ENCODE measurements around the gene SLC15A3. TPM values are rescaled to one million over a fixed set of nuclear protein-coding genes. Genes with fewer than 3 reads are reported as not detected.

SLC15A3 gene
- total and polyA plus RNA-seq, 7 experiments from 2014 or later = 0.85 to 101 (median 10.2) TPM

DNA sequence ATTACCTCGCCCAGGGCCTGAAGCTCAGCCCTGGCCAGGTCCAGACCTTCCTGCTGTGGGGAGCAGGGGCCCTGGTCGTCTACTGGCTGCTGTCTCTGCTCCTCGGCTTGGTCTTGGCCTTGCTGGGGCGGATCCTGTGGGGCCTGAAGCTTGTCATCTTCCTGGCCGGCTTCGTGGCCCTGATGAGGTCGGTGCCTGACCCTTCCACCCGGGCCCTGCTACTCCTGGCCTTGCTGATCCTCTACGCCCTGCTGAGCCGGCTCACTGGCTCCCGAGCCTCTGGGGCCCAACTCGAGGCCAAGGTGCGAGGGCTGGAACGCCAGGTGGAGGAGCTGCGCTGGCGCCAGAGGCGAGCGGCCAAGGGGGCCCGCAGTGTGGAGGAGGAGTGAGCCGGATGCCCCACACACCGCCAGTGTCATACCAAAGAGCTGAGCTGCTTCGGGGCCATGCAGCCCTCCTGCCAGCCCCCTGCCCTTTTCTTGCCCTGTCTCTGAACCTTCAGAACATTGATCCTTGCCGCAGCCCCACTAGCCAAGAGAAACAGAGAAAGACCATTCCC is 30.1 kb downstream of the SLC15A3 start:
- H3K4me1 ChIP-seq (ENCODE audit: control insufficient read depth in 2 of 2, insufficient read depth in 2 of 2, low read length in 2 of 2) = peaks cover 6 to 18% of the 10 kb centered on the region in 2 donors
- peaks cover 22 to 52% (median 35%) of the 10 kb centered on the region in 5 donors for H3K36me3 Mint-ChIP-seq

DNA sequence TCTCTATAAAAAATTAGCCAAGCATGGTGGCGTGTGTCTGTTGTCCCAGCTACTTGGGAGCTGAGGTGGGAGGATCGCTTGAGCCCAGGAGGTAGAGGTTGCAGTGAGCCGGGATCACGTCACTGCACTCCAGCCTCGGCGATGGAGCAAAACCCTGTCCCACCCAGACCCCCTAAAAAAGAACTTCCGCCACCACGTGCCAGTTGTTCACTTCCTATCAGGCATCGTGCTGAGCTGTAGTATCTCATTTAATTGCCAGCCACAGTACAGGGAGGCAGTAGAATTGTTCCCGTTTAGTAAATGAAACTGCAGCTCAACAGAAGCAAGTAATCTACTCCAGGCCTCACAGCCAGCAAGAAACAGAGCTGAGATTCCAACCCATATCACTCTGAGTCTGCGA is 30.7 kb downstream of the SLC15A3 start:
- intact Hi-C loops (cut with micrococcal nuclease) = no loop called here
- Mint-ChIP-seq H3K4me1 (peaks cover 23 to 26% (median 25%) of the 10 kb centered on the region in 7 donors), H3K27ac (no peak overlapping the region), H3K4me3 (no peak overlapping the region), H3K36me3 (peaks cover 22 to 52% (median 35%) of the 10 kb centered on the region in 5 donors), H3K27me3 (peaks cover 5 to 15% (median 14%) of the 10 kb centered on the region in 5 donors), H3K9me3 (no peaks in the 10 kb centered on the region)
- peaks cover 4 to 6% of the 10 kb centered on the region in 2 donors for H3K27me3 ChIP-seq (ENCODE audit: control insufficient read depth in 2 of 2, insufficient read depth in 2 of 2, low read length in 2 of 2)
- no peak overlapping the region for H3K4me3 ChIP-seq (ENCODE audit: low read length)
- H3K4me1 ChIP-seq (ENCODE audit: control insufficient read depth in 2 of 2, insufficient read depth in 2 of 2, low read length in 2 of 2) = peaks cover 12 to 24% of the 10 kb centered on the region in 2 donors
- CTCF ChIA-PET = interaction anchor here (1.2 kb wide), 1 partner anchor 90 kb away, joined by 5 read pairs; no protein-coding TSS in a partner anchor
- POLR2A ChIA-PET = no interaction called here
- H3K36me3 ChIP-seq (ENCODE audit: control insufficient read depth in 2 of 3, insufficient read depth in 3 of 3, low read length in 3 of 3) = peaks cover 12 to 38% (median 25%) of the 10 kb centered on the region in 3 experiments
- no peak overlapping the region for H3K27ac ChIP-seq (ENCODE audit: low read depth, low read length)
- no peaks in the 10 kb centered on the region for H3K9me3 ChIP-seq (ENCODE audit: control insufficient read depth in 2 of 3, low read length in 3 of 3)
- DNase-seq (no peak), ATAC-seq (no peak)

More for the DNA sequence above, 30.1 kb downstream of the SLC15A3 start:
- H3K4me3 Mint-ChIP-seq = no peak overlapping the region
- Histone ChIP-seq H3K36me3 (ENCODE audit: control insufficient read depth in 2 of 3, insufficient read depth in 3 of 3, low read length in 3 of 3) (peaks cover 12 to 38% (median 25%) of the 10 kb centered on the region in 3 experiments), H3K27me3 (ENCODE audit: control insufficient read depth in 2 of 2, insufficient read depth in 2 of 2, low read length in 2 of 2) (peaks cover 4 to 6% of the 10 kb centered on the region in 2 donors), H3K9me3 (ENCODE audit: control insufficient read depth in 2 of 3, low read length in 3 of 3) (no peaks in the 10 kb centered on the region), H3K4me3 (ENCODE audit: low read length) (no peak overlapping the region), H3K27ac (ENCODE audit: low read depth, low read length) (no peak overlapping the region)
- H3K27me3 Mint-ChIP-seq = peaks cover 5 to 20% (median 15%) of the 10 kb centered on the region in 5 donors
- ChIA-PET CTCF (no interaction called here), POLR2A (no interaction called here)
- no peak overlapping the region for H3K27ac Mint-ChIP-seq
- peaks cover 17 to 22% (median 22%) of the 10 kb centered on the region in 7 donors for H3K4me1 Mint-ChIP-seq
- intact Hi-C loops (cut with micrococcal nuclease) = no loop called here
- DNase-seq = no peak
- no peak for ATAC-seq
- H3K9me3 Mint-ChIP-seq = no peaks in the 10 kb centered on the region

DNA sequence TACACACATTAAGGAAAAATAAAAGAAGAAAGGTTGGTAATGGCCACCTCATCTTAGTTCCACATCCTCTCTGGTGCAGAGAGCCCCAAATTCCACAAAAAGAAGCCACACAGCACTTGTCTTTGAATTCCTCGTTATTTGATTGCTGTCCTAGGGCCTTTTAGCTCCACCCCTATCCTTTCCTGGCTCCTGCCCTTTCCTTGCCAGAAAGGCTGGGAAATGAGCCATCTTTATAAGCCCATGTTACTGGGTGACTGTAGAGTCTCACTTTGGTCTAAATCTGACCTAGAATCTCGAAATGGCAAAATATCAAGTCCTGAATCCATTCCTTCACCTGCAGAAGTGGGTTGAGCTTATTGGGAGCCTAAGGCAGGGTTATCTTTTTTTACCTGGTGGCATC is 32.0 kb downstream of the SLC15A3 start:
- H3K4me3 Mint-ChIP-seq = no peak overlapping the region
- H3K9me3 Mint-ChIP-seq = no peaks in the 10 kb centered on the region
- H3K36me3 ChIP-seq (ENCODE audit: control insufficient read depth in 2 of 3, insufficient read depth in 3 of 3, low read length in 3 of 3) = peaks cover 12 to 38% (median 25%) of the 10 kb centered on the region in 3 experiments
- DNase-seq (no peak), ATAC-seq (no peak)
- peaks cover under 1 to 9% (median 5%) of the 10 kb centered on the region in 5 donors for H3K27me3 Mint-ChIP-seq
- H3K27ac ChIP-seq (ENCODE audit: low read depth, low read length) = no peak overlapping the region
- H3K27ac Mint-ChIP-seq = no peak overlapping the region
- CTCF ChIA-PET = interaction anchor here (0.7 to 1.1 kb wide), 2 partner anchors 27 to 209 kb away, joined by 3 to 6 read pairs; no protein-coding TSS in a partner anchor
- H3K9me3 ChIP-seq (ENCODE audit: control insufficient read depth in 2 of 3, low read length in 3 of 3) = no peaks in the 10 kb centered on the region
- H3K4me3 ChIP-seq (ENCODE audit: low read length) = no peak overlapping the region
- intact Hi-C loops (cut with micrococcal nuclease) = loop anchor here in 1 of 2 donors (5.0 to 10.0 kb wide), 3 partner anchors 162 to 515 kb away; partner anchors contain the start of genes CYB561A3, SDHAF2 and TMEM138
- POLR2A ChIA-PET = no interaction called here
- H3K4me1 Mint-ChIP-seq = peaks cover 24 to 33% (median 29%) of the 10 kb centered on the region in 7 donors
- H3K4me1 ChIP-seq (ENCODE audit: control insufficient read depth in 2 of 2, insufficient read depth in 2 of 2, low read length in 2 of 2) = peaks cover 16 to 30% of the 10 kb centered on the region in 2 donors
- peaks cover 22 to 52% (median 35%) of the 10 kb centered on the region in 5 donors for H3K36me3 Mint-ChIP-seq
- H3K27me3 ChIP-seq (ENCODE audit: control insufficient read depth in 2 of 2, insufficient read depth in 2 of 2, low read length in 2 of 2) = peaks cover 0 to 3% of the 10 kb centered on the region in 2 donors

DNA sequence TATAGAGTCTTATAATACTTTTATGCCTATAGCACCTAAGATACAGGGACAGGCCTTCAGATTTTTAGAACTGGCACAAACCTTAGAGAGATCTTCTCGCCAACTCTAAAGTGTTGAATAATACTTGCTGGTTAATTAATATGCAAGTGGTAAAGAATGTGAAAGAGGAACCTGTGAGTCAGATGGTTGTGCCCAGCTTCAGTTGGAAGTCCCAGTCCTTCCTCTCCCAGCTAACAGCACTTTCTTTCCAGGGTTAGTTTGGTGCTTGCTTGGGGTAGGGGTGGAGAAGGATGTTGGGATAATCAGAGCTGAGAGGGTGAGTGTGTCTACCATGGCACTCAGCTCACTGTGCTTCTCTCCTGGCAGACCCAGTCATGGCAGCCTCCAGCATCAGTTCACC is 32.7 kb downstream of the SLC15A3 start:
- Histone ChIP-seq H3K9me3 (ENCODE audit: control insufficient read depth in 2 of 3, low read length in 3 of 3) (no peaks in the 10 kb centered on the region), H3K36me3 (ENCODE audit: control insufficient read depth in 2 of 3, insufficient read depth in 3 of 3, low read length in 3 of 3) (peaks cover 12 to 41% (median 25%) of the 10 kb centered on the region in 3 experiments), H3K4me3 (ENCODE audit: low read length) (no peak overlapping the region), H3K4me1 (ENCODE audit: control insufficient read depth in 2 of 2, insufficient read depth in 2 of 2, low read length in 2 of 2) (peaks cover 14 to 25% of the 10 kb centered on the region in 2 donors), H3K27ac (ENCODE audit: low read depth, low read length) (no peak overlapping the region), H3K27me3 (ENCODE audit: control insufficient read depth in 2 of 2, insufficient read depth in 2 of 2, low read length in 2 of 2) (no peaks in the 10 kb centered on the region)
- peaks cover 22 to 52% (median 35%) of the 10 kb centered on the region in 5 donors for H3K36me3 Mint-ChIP-seq
- CTCF ChIA-PET = interaction anchor here (1.1 kb wide), 1 partner anchor 210 kb away, joined by 6 read pairs; no protein-coding TSS in a partner anchor
- H3K4me3 Mint-ChIP-seq = no peak overlapping the region
- POLR2A ChIA-PET = interaction anchor here (2.2 kb wide), 1 partner anchor 14 kb away, joined by 8 read pairs; no protein-coding TSS in a partner anchor
- no peaks in the 10 kb centered on the region for H3K9me3 Mint-ChIP-seq
- intact Hi-C loops (cut with micrococcal nuclease) = loop anchor here in 1 of 2 donors (5.0 to 10.0 kb wide), 3 partner anchors 163 to 515 kb away; partner anchors contain the start of genes CYB561A3, SDHAF2 and TMEM138
- no peak overlapping the region for H3K27ac Mint-ChIP-seq
- DNase-seq (no peak), ATAC-seq (peak; percentile 24)
- H3K27me3 Mint-ChIP-seq = peaks cover 0 to 9% (median 5%) of the 10 kb centered on the region in 5 donors
- H3K4me1 Mint-ChIP-seq = peaks cover 27 to 34% (median 28%) of the 10 kb centered on the region in 7 donors

DNA sequence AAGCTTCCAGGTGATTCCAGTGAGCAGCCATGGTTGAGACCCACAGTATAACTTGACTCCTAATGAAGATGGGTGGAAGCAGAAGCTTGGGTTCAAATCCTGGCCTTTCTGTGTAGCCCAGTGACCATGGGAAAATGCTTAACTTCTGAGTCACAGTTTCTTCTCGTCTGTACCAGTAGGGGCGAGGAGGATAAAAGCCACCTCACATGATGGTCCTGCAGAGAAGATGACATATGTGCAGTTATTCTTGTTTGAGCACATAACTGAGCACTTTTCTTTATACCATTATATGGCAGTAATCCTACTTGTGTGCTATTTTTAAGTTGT is 33.1 kb downstream of the SLC15A3 start:
- DNase-seq (no peak), ATAC-seq (no peak)
- peaks cover 12 to 43% (median 25%) of the 10 kb centered on the region in 3 experiments for H3K36me3 ChIP-seq (ENCODE audit: control insufficient read depth in 2 of 3, insufficient read depth in 3 of 3, low read length in 3 of 3)
- no peaks in the 10 kb centered on the region for H3K27me3 ChIP-seq (ENCODE audit: control insufficient read depth in 2 of 2, insufficient read depth in 2 of 2, low read length in 2 of 2)
- H3K4me3 ChIP-seq (ENCODE audit: low read length) = no peak overlapping the region
- H3K9me3 ChIP-seq (ENCODE audit: control insufficient read depth in 2 of 3, low read length in 3 of 3) = no peaks in the 10 kb centered on the region
- ChIA-PET POLR2A (interaction anchor here (2.2 kb wide), 1 partner anchor 14 kb away, joined by 8 read pairs; no protein-coding TSS in a partner anchor), CTCF (no interaction called here)
- Mint-ChIP-seq H3K4me1 (peaks cover 27 to 38% (median 29%) of the 10 kb centered on the region in 7 donors), H3K27me3 (peaks cover 0 to 9% (median 5%) of the 10 kb centered on the region in 5 donors), H3K9me3 (no peaks in the 10 kb centered on the region), H3K36me3 (peaks cover 22 to 52% (median 35%) of the 10 kb centered on the region in 5 donors), H3K4me3 (no peak overlapping the region), H3K27ac (no peak overlapping the region)
- H3K27ac ChIP-seq (ENCODE audit: low read depth, low read length) = no peak overlapping the region
- peaks cover 14 to 22% of the 10 kb centered on the region in 2 donors for H3K4me1 ChIP-seq (ENCODE audit: control insufficient read depth in 2 of 2, insufficient read depth in 2 of 2, low read length in 2 of 2)
- intact Hi-C loops (cut with micrococcal nuclease) = loop anchor here in 1 of 2 donors (5.0 to 10.0 kb wide), 3 partner anchors 163 to 516 kb away; partner anchors contain the start of genes CYB561A3, SDHAF2 and TMEM138

DNA sequence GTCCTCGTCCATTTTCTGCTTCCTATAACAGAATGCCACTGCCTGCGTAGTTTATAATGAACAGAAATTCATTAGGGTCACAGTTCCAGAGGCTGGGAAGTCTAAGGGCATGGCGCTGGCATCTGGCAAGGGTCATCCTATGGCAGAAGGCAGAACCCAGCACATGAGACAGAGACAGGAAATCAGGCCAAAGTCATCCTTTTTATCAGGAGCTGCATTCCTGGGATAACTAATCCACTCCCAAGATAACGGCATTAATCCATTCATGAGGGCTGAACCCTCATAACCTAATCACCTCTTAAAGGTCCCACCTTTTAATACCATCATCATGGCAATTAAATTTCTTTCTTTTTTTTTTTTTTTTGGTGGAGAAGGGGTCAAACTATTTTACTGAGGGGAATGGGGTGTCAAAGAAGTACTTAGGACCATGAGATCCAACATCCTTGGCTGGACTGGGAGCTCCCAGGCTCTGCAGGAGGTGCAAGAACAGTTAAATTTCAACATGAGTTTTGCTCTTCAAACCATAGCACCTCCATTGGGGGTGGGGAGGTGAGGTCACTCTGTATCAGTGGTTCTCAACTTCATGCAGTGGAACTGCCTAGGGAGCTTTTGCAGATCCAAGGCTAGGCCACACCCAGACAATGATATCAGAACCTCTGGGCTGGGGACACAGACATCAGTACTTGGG is 33.6 kb downstream of the SLC15A3 start:
- H3K36me3 ChIP-seq (ENCODE audit: control insufficient read depth in 2 of 3, insufficient read depth in 3 of 3, low read length in 3 of 3) = peaks cover 12 to 43% (median 25%) of the 10 kb centered on the region in 3 experiments
- H3K4me3 ChIP-seq (ENCODE audit: low read length) = no peak overlapping the region
- H3K4me3 Mint-ChIP-seq = no peak overlapping the region
- no peak overlapping the region for H3K27ac ChIP-seq (ENCODE audit: low read depth, low read length)
- no peaks in the 10 kb centered on the region for H3K9me3 Mint-ChIP-seq
- peaks cover 17 to 20% of the 10 kb centered on the region in 2 donors for H3K4me1 ChIP-seq (ENCODE audit: control insufficient read depth in 2 of 2, insufficient read depth in 2 of 2, low read length in 2 of 2)
- H3K9me3 ChIP-seq (ENCODE audit: control insufficient read depth in 2 of 3, low read length in 3 of 3) = no peaks in the 10 kb centered on the region
- no peaks in the 10 kb centered on the region for H3K27me3 ChIP-seq (ENCODE audit: control insufficient read depth in 2 of 2, insufficient read depth in 2 of 2, low read length in 2 of 2)
- ATAC-seq (no peak), DNase-seq (no peak)
- peaks cover 22 to 51% (median 34%) of the 10 kb centered on the region in 5 donors for H3K36me3 Mint-ChIP-seq
- H3K27ac Mint-ChIP-seq = no peak overlapping the region
- peaks cover 0 to 7% (median 3%) of the 10 kb centered on the region in 5 donors for H3K27me3 Mint-ChIP-seq
- CTCF ChIA-PET = no interaction called here
- POLR2A ChIA-PET = interaction anchor here (1.1 to 2.2 kb wide), 2 partner anchors 14 to 23 kb away, joined by 3 to 8 read pairs; no protein-coding TSS in a partner anchor
- peaks cover 30 to 42% (median 31%) of the 10 kb centered on the region in 7 donors for H3K4me1 Mint-ChIP-seq
- intact Hi-C loops (cut with micrococcal nuclease) = loop anchor here in 1 of 2 donors (5.0 to 10.0 kb wide), 3 partner anchors 164 to 516 kb away; partner anchors contain the start of genes CYB561A3, SDHAF2 and TMEM138
